ENCODE measurements around the gene SEPTIN14. TPM values are rescaled to one million over a fixed set of nuclear protein-coding genes. Genes with fewer than 3 reads are reported as not detected.

SEPTIN14 gene
- total RNA-seq, 1 experiment from 2014 or later, result not detected

DNA sequence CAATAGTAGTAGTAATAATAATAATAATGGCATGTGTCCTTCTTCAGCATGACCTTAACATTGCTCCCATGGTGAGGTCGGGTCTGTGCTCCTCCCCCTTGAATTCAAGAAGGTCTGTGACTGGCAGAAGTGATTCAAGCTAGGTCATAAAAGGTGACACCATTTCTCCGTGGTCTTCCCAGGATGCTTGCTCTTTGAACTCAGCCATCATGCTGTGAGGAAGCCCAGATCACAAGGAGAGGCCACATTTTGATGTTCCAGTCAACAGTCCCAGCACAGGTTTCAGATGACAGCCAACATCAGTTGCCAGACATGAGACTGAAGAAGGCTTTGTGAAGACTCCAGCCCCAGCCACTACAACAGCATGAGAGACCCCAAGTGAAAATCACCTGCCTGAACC is 83.9 kb downstream of the SEPTIN14 start:
- H4K20me1 ChIP-seq (ENCODE audit: insufficient read depth), result no peaks in the 10 kb centered on the region
- peak; percentile 95 for TF ChIP-seq TCF7L2 (IDR thresholded peaks at IDR 0.05; ENCODE audit: borderline replicate concordance, extremely low read depth, insufficient read depth, insufficient read length)
- TF ChIP-seq YY1 (IDR thresholded peaks at IDR 0.05; ENCODE audit: extremely low read depth, insufficient replicate concordance, low read depth, low read length), result no peak
- no peaks in the 10 kb centered on the region for H3K9me3 ChIP-seq (ENCODE audit: control insufficient read depth in 1 of 2, insufficient read depth in 1 of 2, low read depth in 1 of 2, low read length in 2 of 2)
- H3K27ac ChIP-seq (ENCODE audit: low read depth, low read length), result no peak overlapping the region
- ChIA-PET POLR2A (no interaction called here), CTCF (no interaction called here), RAD21 (ENCODE audit: low non-redundant PET in 1 of 2, low total read pairs in 2 of 2, uncharacterized antibody in 2 of 2, unreplicated experiment in 2 of 2) (no interaction called here)
- peaks cover 4 to 10% of the 10 kb centered on the region in 2 experiments; a peak in 3 of 4 replicates for H3K4me1 ChIP-seq (ENCODE audit: control insufficient read depth in 1 of 2, insufficient read depth in 2 of 2, low read length in 2 of 2)
- intact Hi-C loops (cut with micrococcal nuclease), result no loop called here
- no peaks in the 10 kb centered on the region for H3K79me2 ChIP-seq (ENCODE audit: insufficient read depth, low read length)
- H3K4me2 ChIP-seq (ENCODE audit: low read length), result peak overlapping the region; percentile 9; the same call in 1 of the 2 replicates
- H3K9me2 ChIP-seq (ENCODE audit: insufficient read depth), result no peaks in the 10 kb centered on the region
- no peak overlapping the region for H2AFZ ChIP-seq (ENCODE audit: low read depth, low read length, poor library complexity, severe bottlenecking)
- no peak for ATAC-seq
- DNase-seq (ENCODE audit: low read depth, low spot score), result peak; percentile 7
- H3K4me3 ChIP-seq (replicated peaks in 1 of 2; ENCODE audit: low read depth in 1 of 2, low read length in 2 of 2), result no peak overlapping the region
- no peaks in the 10 kb centered on the region for H3K27me3 ChIP-seq (ENCODE audit: insufficient read depth, low read length)
- no peaks in the 10 kb centered on the region for H3K36me3 ChIP-seq (ENCODE audit: control insufficient read depth in 1 of 2, insufficient read depth in 2 of 2, low read length in 2 of 2)
- no TSS peak for BruUV-seq (replicated peaks)
- no peak overlapping the region for H3K9ac ChIP-seq (ENCODE audit: low read length)

DNA sequence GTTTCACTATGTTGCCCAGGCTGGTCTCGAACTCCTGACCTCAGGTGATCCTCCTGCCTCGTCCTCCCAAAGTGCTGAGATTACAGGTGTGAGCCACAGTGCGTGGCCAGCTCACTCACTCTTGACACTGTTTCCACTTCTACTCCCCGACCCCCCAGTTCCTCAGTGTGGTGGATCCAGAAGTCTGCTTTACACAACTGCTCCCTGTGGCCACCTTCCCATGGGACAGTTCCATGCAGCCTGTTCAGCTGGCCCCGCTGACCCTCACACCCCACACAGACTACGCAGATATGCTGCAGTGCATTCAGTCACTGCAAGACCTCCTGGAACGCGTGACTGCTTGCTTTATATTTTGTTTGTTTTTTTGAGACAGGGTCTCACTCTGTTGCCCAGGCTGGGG is 86.4 kb downstream of the SEPTIN14 start:
- no peak overlapping the region for H3K4me2 ChIP-seq (ENCODE audit: low read length)
- H2AFZ ChIP-seq (ENCODE audit: low read depth, low read length, poor library complexity, severe bottlenecking), result no peak overlapping the region
- no peaks in the 10 kb centered on the region for H3K27me3 ChIP-seq (ENCODE audit: insufficient read depth, low read length)
- ChIA-PET CTCF (no interaction called here), RAD21 (ENCODE audit: low non-redundant PET in 1 of 2, low total read pairs in 2 of 2, uncharacterized antibody in 2 of 2, unreplicated experiment in 2 of 2) (interaction anchor here in 1 of 2 experiments (0.7 kb wide), 1 partner anchor 343 kb away, joined by 3 read pairs; no protein-coding TSS in a partner anchor), POLR2A (no interaction called here)
- H3K4me1 ChIP-seq (ENCODE audit: control insufficient read depth in 1 of 2, insufficient read depth in 2 of 2, low read length in 2 of 2), result peaks cover 4 to 10% of the 10 kb centered on the region in 2 experiments; a peak in 3 of 4 replicates
- TF ChIP-seq POLR2A (IDR thresholded peaks at IDR 0.05; ENCODE audit: borderline replicate concordance, extremely low read depth, insufficient read depth, insufficient read length), result no peak
- H3K27ac ChIP-seq (ENCODE audit: low read depth, low read length), result no peak overlapping the region
- intact Hi-C loops (cut with micrococcal nuclease), result no loop called here
- no TSS peak for BruUV-seq (replicated peaks)
- H3K79me2 ChIP-seq (ENCODE audit: insufficient read depth, low read length), result no peaks in the 10 kb centered on the region
- ATAC-seq (no peak), DNase-seq (ENCODE audit: low read depth, low spot score) (no peak)
- H3K36me3 ChIP-seq (ENCODE audit: control insufficient read depth in 1 of 2, insufficient read depth in 2 of 2, low read length in 2 of 2), result no peaks in the 10 kb centered on the region
- H3K9me3 ChIP-seq (ENCODE audit: control insufficient read depth in 1 of 2, insufficient read depth in 1 of 2, low read depth in 1 of 2, low read length in 2 of 2), result no peaks in the 10 kb centered on the region
- no peaks in the 10 kb centered on the region for H3K9me2 ChIP-seq (ENCODE audit: insufficient read depth)
- no peaks in the 10 kb centered on the region for H4K20me1 ChIP-seq (ENCODE audit: insufficient read depth)
- no peak overlapping the region for H3K9ac ChIP-seq (ENCODE audit: low read length)
- no peak overlapping the region for H3K4me3 ChIP-seq (replicated peaks in 1 of 2; ENCODE audit: low read depth in 1 of 2, low read length in 2 of 2)
